ENCODE results near the gene AK9.
"Not testable (repeated sequence)": the region's sequence is repeated elsewhere in the genome, so short reads cannot be mapped to it uniquely, and the experiment has no call there.

Gene AK9

GRCh38 chr6:109714611-109715010 is 23.6 kb upstream of the AK9 start:
- H3K9me3 ChIP-seq: no peaks in the 10 kb centered on the region; the same call in 1 of the 2 replicates
- no peaks in the 10 kb centered on the region for H3K27me3 ChIP-seq (ENCODE audit: low read depth)
- in situ Hi-C loops (cut with MboI; ENCODE audit: low sequenced_read_pairs): loop anchor here (25.0 kb wide), 1 partner anchor 673 kb away; no protein-coding TSS in a partner anchor
- DNase-seq (ENCODE audit: low spot score in 2 of 2): no peak
- H3K4me3 ChIP-seq: no peak overlapping the region
- no peaks in the 10 kb centered on the region for H3K36me3 ChIP-seq (replicated peaks)
- H3K4me1 ChIP-seq: peaks cover 3% of the 10 kb centered on the region

GRCh38 chr6:109714166-109714565 is 23.2 kb upstream of the AK9 start:
- Histone ChIP-seq H3K27me3 (ENCODE audit: low read depth) (no peaks in the 10 kb centered on the region), H3K36me3 (replicated peaks) (no peaks in the 10 kb centered on the region), H3K4me1 (no peaks in the 10 kb centered on the region), H3K9me3 (peaks cover 2% of the 10 kb centered on the region), H3K4me3 (no peak overlapping the region)
- in situ Hi-C loops (cut with MboI; ENCODE audit: low sequenced_read_pairs): loop anchor here (25.0 kb wide), 1 partner anchor 673 kb away; no protein-coding TSS in a partner anchor
- DNase-seq (ENCODE audit: low spot score in 2 of 2): no peak

GRCh38 chr6:109713097-109713496 is 22.1 kb upstream of the AK9 start:
- H3K4me1 ChIP-seq: no peaks in the 10 kb centered on the region
- no peaks in the 10 kb centered on the region for H3K27me3 ChIP-seq (ENCODE audit: low read depth)
- no peak for DNase-seq (ENCODE audit: low spot score in 2 of 2)
- peaks cover 5% of the 10 kb centered on the region for H3K9me3 ChIP-seq
- H3K36me3 ChIP-seq (replicated peaks): no peaks in the 10 kb centered on the region
- in situ Hi-C loops (cut with MboI; ENCODE audit: low sequenced_read_pairs): loop anchor here (25.0 kb wide), 1 partner anchor 674 kb away; no protein-coding TSS in a partner anchor
- no peak overlapping the region for H3K4me3 ChIP-seq

GRCh38 chr6:109708099-109708498 is 17.1 kb upstream of the AK9 start:
- in situ Hi-C loops (cut with MboI; ENCODE audit: low sequenced_read_pairs): loop anchor here (10.0 to 25.0 kb wide), 2 partner anchors 337 to 679 kb away; no protein-coding TSS in a partner anchor
- not testable (repeated sequence) for H3K27me3 ChIP-seq (ENCODE audit: low read depth); DNase-seq (ENCODE audit: low spot score in 2 of 2); H3K9me3 ChIP-seq; H3K36me3 ChIP-seq (replicated peaks); H3K4me1 ChIP-seq; H3K4me3 ChIP-seq

GRCh38 chr6:109706513-109706912 is 15.5 kb upstream of the AK9 start:
- no peak for DNase-seq (ENCODE audit: low spot score in 2 of 2)
- H3K4me1 ChIP-seq: peaks cover 11% of the 10 kb centered on the region
- no peak overlapping the region for H3K4me3 ChIP-seq
- H3K36me3 ChIP-seq (replicated peaks): no peaks in the 10 kb centered on the region
- H3K9me3 ChIP-seq: peaks cover 5% of the 10 kb centered on the region
- no peaks in the 10 kb centered on the region for H3K27me3 ChIP-seq (ENCODE audit: low read depth)
- in situ Hi-C loops (cut with MboI; ENCODE audit: low sequenced_read_pairs): loop anchor here (10.0 to 25.0 kb wide), 2 partner anchors 338 to 681 kb away; no protein-coding TSS in a partner anchor

GRCh38 chr6:109705258-109705657 is 14.3 kb upstream of the AK9 start:
- DNase-seq (ENCODE audit: low spot score in 2 of 2): peak; percentile 85 to 89
- Histone ChIP-seq H3K4me3 (no peak overlapping the region), H3K9me3 (peaks cover 5% of the 10 kb centered on the region), H3K4me1 (peaks cover 20% of the 10 kb centered on the region), H3K36me3 (replicated peaks) (no peaks in the 10 kb centered on the region), H3K27me3 (ENCODE audit: low read depth) (no peaks in the 10 kb centered on the region)
- in situ Hi-C loops (cut with MboI; ENCODE audit: low sequenced_read_pairs): loop anchor here (10.0 to 25.0 kb wide), 2 partner anchors 340 to 682 kb away; no protein-coding TSS in a partner anchor

GRCh38 chr6:109702791-109703190 is 11.8 kb upstream of the AK9 start:
- Histone ChIP-seq H3K27me3 (ENCODE audit: low read depth) (no peaks in the 10 kb centered on the region), H3K4me3 (no peak overlapping the region), H3K9me3 (no peaks in the 10 kb centered on the region), H3K4me1 (peaks cover 20% of the 10 kb centered on the region), H3K36me3 (replicated peaks) (no peaks in the 10 kb centered on the region)
- DNase-seq (ENCODE audit: low spot score in 2 of 2): no peak
- in situ Hi-C loops (cut with MboI; ENCODE audit: low sequenced_read_pairs): loop anchor here (10.0 to 25.0 kb wide), 2 partner anchors 342 to 685 kb away; no protein-coding TSS in a partner anchor

GRCh38 chr6:109701774-109702173 is 10.8 kb upstream of the AK9 start:
- no peak for DNase-seq (ENCODE audit: low spot score in 2 of 2)
- Histone ChIP-seq H3K36me3 (replicated peaks) (no peaks in the 10 kb centered on the region), H3K9me3 (no peaks in the 10 kb centered on the region), H3K27me3 (ENCODE audit: low read depth) (no peaks in the 10 kb centered on the region), H3K4me3 (no peak overlapping the region), H3K4me1 (peaks cover 20% of the 10 kb centered on the region)
- in situ Hi-C loops (cut with MboI; ENCODE audit: low sequenced_read_pairs): loop anchor here (10.0 to 25.0 kb wide), 2 partner anchors 343 to 686 kb away; no protein-coding TSS in a partner anchor

- DNase-seq (ENCODE audit: low spot score in 2 of 2): peak in 1 of 2 experiments; percentile 28
- H3K4me3 ChIP-seq: no peak overlapping the region
- H3K4me1 ChIP-seq: peaks cover 20% of the 10 kb centered on the region
- H3K36me3 ChIP-seq (replicated peaks): no peaks in the 10 kb centered on the region
- in situ Hi-C loops (cut with MboI; ENCODE audit: low sequenced_read_pairs): loop anchor here (10.0 to 25.0 kb wide), 2 partner anchors 344 to 686 kb away; no protein-coding TSS in a partner anchor
- H3K9me3 ChIP-seq: no peaks in the 10 kb centered on the region
- H3K27me3 ChIP-seq (ENCODE audit: low read depth): no peaks in the 10 kb centered on the region
Measured at GRCh38 chr6:109701221-109701620, 10.2 kb upstream of the AK9 start.

- no peaks in the 10 kb centered on the region for H3K9me3 ChIP-seq
- peaks cover 8% of the 10 kb centered on the region for H3K4me1 ChIP-seq
- no peak overlapping the region for H3K4me3 ChIP-seq
- in situ Hi-C loops (cut with MboI; ENCODE audit: low sequenced_read_pairs): no loop called here
- H3K27me3 ChIP-seq (ENCODE audit: low read depth): no peaks in the 10 kb centered on the region
- no peaks in the 10 kb centered on the region for H3K36me3 ChIP-seq (replicated peaks)
- DNase-seq (ENCODE audit: low spot score in 2 of 2): no peak
Measured at GRCh38 chr6:109696355-109696754, 5.4 kb upstream of the AK9 start.

GRCh38 chr6:109695468-109695867 is 4.5 kb upstream of the AK9 start:
- DNase-seq (ENCODE audit: low spot score in 2 of 2): peak in 1 of 2 experiments; percentile 29
- in situ Hi-C loops (cut with MboI; ENCODE audit: low sequenced_read_pairs): no loop called here
- H3K4me3 ChIP-seq: no peak overlapping the region

GRCh38 chr6:109693111-109693510 is 2.1 kb upstream of the AK9 start:
- Histone ChIP-seq H3K4me3 (no peak overlapping the region), H3K36me3 (replicated peaks) (no peaks in the 10 kb centered on the region), H3K9me3 (no peaks in the 10 kb centered on the region), H3K4me1 (no peaks in the 10 kb centered on the region), H3K27me3 (ENCODE audit: low read depth) (peaks cover 8% of the 10 kb centered on the region; the same call in 1 of the 2 replicates)
- no peak for DNase-seq (ENCODE audit: low spot score in 2 of 2)
- in situ Hi-C loops (cut with MboI; ENCODE audit: low sequenced_read_pairs): no loop called here

More at GRCh38 chr6:109695468-109695867, 4.5 kb upstream of the AK9 start:
- Histone ChIP-seq H3K27me3 (ENCODE audit: low read depth) (no peaks in the 10 kb centered on the region), H3K36me3 (replicated peaks) (no peaks in the 10 kb centered on the region), H3K9me3 (no peaks in the 10 kb centered on the region), H3K4me1 (no peaks in the 10 kb centered on the region)

- H3K9me3 ChIP-seq: no peaks in the 10 kb centered on the region
- no peaks in the 10 kb centered on the region for H3K36me3 ChIP-seq (replicated peaks)
- in situ Hi-C loops (cut with MboI; ENCODE audit: low sequenced_read_pairs): no loop called here
- no peaks in the 10 kb centered on the region for H3K4me1 ChIP-seq
- DNase-seq (ENCODE audit: low spot score in 2 of 2): peak; percentile 37 to 80
- H3K27me3 ChIP-seq (ENCODE audit: low read depth): peaks cover 8% of the 10 kb centered on the region; the same call in 1 of the 2 replicates
- peak overlapping the region; percentile 84 for H3K4me3 ChIP-seq
Measured at GRCh38 chr6:109690373-109690736, 647 bp downstream of the AK9 start.

- H3K4me3 ChIP-seq: no peak overlapping the region
- no peaks in the 10 kb centered on the region for H3K9me3 ChIP-seq
- H3K4me1 ChIP-seq: no peaks in the 10 kb centered on the region
- no peak for DNase-seq (ENCODE audit: low spot score in 2 of 2)
- H3K27me3 ChIP-seq (ENCODE audit: low read depth): peaks cover 8% of the 10 kb centered on the region; the same call in 1 of the 2 replicates
- no peaks in the 10 kb centered on the region for H3K36me3 ChIP-seq (replicated peaks)
- in situ Hi-C loops (cut with MboI; ENCODE audit: low sequenced_read_pairs): no loop called here
Measured at GRCh38 chr6:109687271-109687761, 3.7 kb downstream of the AK9 start.

All from HAP-1 (cell line).